PC-3 (cell line): ENCODE measurements around the gene EZH1. TPM values are rescaled to one million over a fixed set of nuclear protein-coding genes. Genes with fewer than 3 reads are reported as not detected.

Source experiments
- ATAC-seq: fragments of 200-7000 bp; cut with Tn5 transposase; 2 replicates; pipeline ENCODE4 v1.9.1; 2020; ENCODE audit warnings: mild to moderate bottlenecking, moderate library complexity
- BruUV-seq: library from RNA; stranded (reverse); fragments of 400-500 nt; replicated peaks from 2 replicates; lab custom pipeline; 2021; lab: Mats Ljungman, UMichigan
- CTCF ChIA-PET: fragments of 300-600 bp; sonication (Branson Sonifier 250); formaldehyde crosslinking; loops from one replicate; lab custom pipeline; 2022; ENCODE audit warnings: antibody characterized with exemption; lab: Charles Lee
- POLR2A ChIA-PET: fragments of 300-600 bp; sonication (Branson Sonifier 250); formaldehyde crosslinking; loops from one replicate; lab custom pipeline; 2022; ENCODE audit warnings: antibody characterized with exemption; ENCODE audit not compliant: unreplicated experiment; lab: Charles Lee
- DNase-seq: peaks from one replicate; pipeline ENCODE4 v3.0.0-alpha.2; 2015
- H2AFZ ChIP-seq: fragments of 300-600 bp; sonication (generic); 2 replicates; pipeline ENCODE4 v1.6.0; 2016; ENCODE audit warnings: antibody characterized with exemption, low read length
- H3F3A ChIP-seq: fragments of 300-600 bp; sonication (generic); one replicate; pipeline ENCODE4 v1.6.0; 2017; ENCODE audit warnings: antibody characterized with exemption, low read length, control low read depth, mild to moderate bottlenecking; ENCODE audit not compliant: unreplicated experiment
- H3K27ac ChIP-seq: fragments of 300-600 bp; sonication (generic); 2 replicates; pipeline ENCODE4 v1.5.1; 2016; ENCODE audit warnings: mild to moderate bottlenecking, low read length
- H3K27me3 ChIP-seq: fragments of 300-600 bp; sonication (generic); 2 replicates; pipeline ENCODE4 v1.6.1; 2016; ENCODE audit warnings: low read length, mixed read lengths
- H3K36me3 ChIP-seq: fragments of 300-600 bp; sonication (generic); 2 replicates; pipeline ENCODE4 v1.6.1; 2016; ENCODE audit warnings: low read depth, mixed run types, low read length, mixed read lengths
- H3K4me1 ChIP-seq: fragments of 300-600 bp; sonication (generic); 2 replicates; pipeline ENCODE4 v1.5.1; 2016; ENCODE audit warnings: low read length; ENCODE audit not compliant: insufficient read depth
- H3K4me2 ChIP-seq: fragments of 300-600 bp; sonication (generic); 2 replicates; pipeline ENCODE4 v1.6.0; 2016; ENCODE audit warnings: low read length
- H3K4me3 ChIP-seq: fragments of 300-600 bp; sonication (generic); 2 replicates; pipeline ENCODE4 v1.5.1; 2016; ENCODE audit warnings: mild to moderate bottlenecking, low read length, mixed read lengths
- H3K79me2 ChIP-seq: fragments of 300-600 bp; sonication (generic); 2 replicates; pipeline ENCODE4 v1.6.1; 2017; ENCODE audit warnings: low read length, mixed read lengths
- H3K9ac ChIP-seq: fragments of 300-600 bp; sonication (generic); 2 replicates; pipeline ENCODE4 v1.6.0; 2016; ENCODE audit warnings: mild to moderate bottlenecking, low read length
- H3K9me2 ChIP-seq: fragments of 300-600 bp; sonication (generic); replicated peaks from 2 replicates; pipeline ENCODE4 v1.6.1; 2016; ENCODE audit warnings: mixed run types, low read length, mixed read lengths
- H3K9me3 ChIP-seq: fragments of 300-600 bp; sonication (generic); 2 replicates; pipeline ENCODE4 v1.6.1; 2016; ENCODE audit warnings: low read length, mixed read lengths
- H4K20me1 ChIP-seq: fragments of 300-600 bp; sonication (generic); 2 replicates; pipeline ENCODE4 v1.6.1; 2016; ENCODE audit warnings: low read length, mixed read lengths
- CTCF ChIP-seq: fragments of 300-600 bp; sonication (generic); conservative IDR thresholded peaks from 2 replicates; pipeline ENCODE4 v1.5.1; 2017; ENCODE audit warnings: antibody characterized with exemption, low read depth, mild to moderate bottlenecking, low read length
- EZH2 ChIP-seq: fragments of 300-600 bp; sonication (generic); IDR thresholded peaks from one replicate; pipeline ENCODE4 v1.6.1; 2017; ENCODE audit warnings: antibody characterized with exemption, mild to moderate bottlenecking, low read length; ENCODE audit not compliant: unreplicated experiment
- EZH2phosphoT487 ChIP-seq: fragments of 300-600 bp; sonication (generic); IDR thresholded peaks from 2 replicates; pipeline ENCODE4 v1.6.1; 2018; ENCODE audit warnings: mild to moderate bottlenecking, antibody characterized with exemption, low read length, borderline replicate concordance
- intact Hi-C: fragments of 100-400 bp; cut with micrococcal nuclease; formaldehyde crosslinking; loops from 2 replicates; pipeline ENCODE4 v1.9.0; 2023
- total RNA-seq: library from RNA; depleted of rRNA; stranded (reverse); fragments of >200 nt; gene quantifications from 2 replicates; pipeline ENCODE4 v1.2.3, GENCODE V29; 2014

EZH1 gene
- total RNA-seq, 1 experiment from 2014 or later: 5.8 TPM

GRCh38 chr17:42725143-42725542, 19.7 kb downstream of the EZH1 start:
- Histone ChIP-seq H3K27me3 (no peaks in the 10 kb centered on the region), H4K20me1 (no peaks in the 10 kb centered on the region), H3K9me2 (no peaks in the 10 kb centered on the region), H3K27ac (no peak overlapping the region), H3K9ac (no peak overlapping the region), H3K4me2 (no peak overlapping the region), H3K4me3 (no peak overlapping the region), H2AFZ (no peak overlapping the region), H3K36me3 (peaks cover 3% of the 10 kb centered on the region; the same call in 1 of the 2 replicates), H3F3A (no peaks in the 10 kb centered on the region), H3K79me2 (no peaks in the 10 kb centered on the region), H3K4me1 (no peaks in the 10 kb centered on the region), H3K9me3 (no peaks in the 10 kb centered on the region)
- ChIA-PET POLR2A (no interaction called here), CTCF (no interaction called here)
- BruUV-seq: no TSS peak
- intact Hi-C loops: no loop called here
- ATAC-seq (no peak), DNase-seq (no peak)
- TF ChIP-seq CTCF: no peak
- no peak for TF ChIP-seq EZH2
- TF ChIP-seq EZH2phosphoT487: no peak

DNA sequence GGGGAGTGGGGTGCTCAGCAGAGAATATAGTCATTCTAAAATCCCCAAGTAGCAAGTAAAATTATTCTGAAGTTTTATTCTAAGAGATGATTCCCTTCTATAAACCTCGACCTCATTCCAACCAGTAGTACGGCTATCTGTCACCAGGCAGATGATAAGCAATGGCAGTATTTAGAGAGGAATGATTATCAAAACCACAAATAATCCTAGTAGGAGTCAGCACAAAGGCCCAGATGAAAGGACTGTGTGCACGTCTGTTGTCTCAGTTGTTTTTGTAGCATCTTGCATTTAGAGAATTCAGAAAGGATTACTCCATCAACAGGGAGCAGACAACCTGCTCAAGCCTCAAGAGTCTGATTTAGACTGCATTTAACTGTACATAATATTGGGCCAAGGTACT, 21.2 kb downstream of the EZH1 start:
- Histone ChIP-seq H3K79me2 (no peaks in the 10 kb centered on the region), H3F3A (no peaks in the 10 kb centered on the region), H3K36me3 (peaks cover 3% of the 10 kb centered on the region; the same call in 1 of the 2 replicates), H3K9me3 (no peaks in the 10 kb centered on the region), H3K27me3 (no peaks in the 10 kb centered on the region), H3K27ac (no peak overlapping the region), H3K9ac (no peak overlapping the region), H3K9me2 (no peaks in the 10 kb centered on the region), H4K20me1 (no peaks in the 10 kb centered on the region), H3K4me3 (no peak overlapping the region), H2AFZ (no peak overlapping the region), H3K4me1 (no peaks in the 10 kb centered on the region), H3K4me2 (no peak overlapping the region)
- BruUV-seq: no TSS peak
- ChIA-PET POLR2A (no interaction called here), CTCF (no interaction called here)
- intact Hi-C loops: no loop called here
- ATAC-seq (no peak), DNase-seq (no peak)
- TF ChIP-seq EZH2 (no peak), CTCF (no peak), EZH2phosphoT487 (no peak)

DNA sequence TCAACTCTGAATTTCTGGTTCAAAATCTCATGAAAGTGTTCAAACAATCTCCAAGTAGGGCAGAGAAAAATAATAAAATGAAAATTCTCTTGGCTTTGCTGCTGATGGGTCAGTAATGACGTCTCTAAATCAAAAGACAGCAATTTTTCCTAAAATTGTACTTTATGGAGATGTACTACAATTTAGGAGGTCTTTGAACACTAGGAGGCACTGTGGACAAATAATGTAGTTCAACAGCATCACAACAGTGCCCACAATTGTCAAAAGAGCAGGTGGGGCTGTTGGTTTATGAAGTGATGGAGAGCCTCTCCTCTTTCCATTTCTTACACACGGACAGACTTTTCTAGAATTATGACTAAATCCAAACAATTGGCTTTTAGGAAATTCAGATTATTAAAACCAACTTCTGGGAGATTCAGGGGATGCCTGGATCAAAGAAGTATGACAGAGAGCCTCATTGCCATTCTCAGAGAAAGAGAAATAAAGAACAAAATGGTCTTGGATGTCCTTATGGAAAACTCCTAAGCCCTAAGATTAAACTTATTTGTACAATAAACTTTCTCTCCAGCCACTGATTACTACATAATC, 23.8 kb downstream of the EZH1 start:
- H3F3A ChIP-seq: no peaks in the 10 kb centered on the region
- no peaks in the 10 kb centered on the region for H3K9me3 ChIP-seq
- peak; percentile 80 for ATAC-seq
- no peaks in the 10 kb centered on the region for H3K27me3 ChIP-seq
- H3K36me3 ChIP-seq: peaks cover 3% of the 10 kb centered on the region; the same call in 1 of the 2 replicates
- H3K4me3 ChIP-seq: no peak overlapping the region
- no peak overlapping the region for H3K4me2 ChIP-seq
- H3K27ac ChIP-seq: no peak overlapping the region
- no TSS peak for BruUV-seq
- no peak overlapping the region for H3K9ac ChIP-seq
- intact Hi-C loops: loop anchor here (1.0 kb wide), 2 partner anchors 42 to 103 kb away; partner anchors contain the start of gene BECN1
- no peaks in the 10 kb centered on the region for H4K20me1 ChIP-seq
- H3K9me2 ChIP-seq: no peaks in the 10 kb centered on the region
- no peak overlapping the region for H2AFZ ChIP-seq
- ChIA-PET CTCF (no interaction called here), POLR2A (no interaction called here)
- DNase-seq: peak; percentile 80
- no peaks in the 10 kb centered on the region for H3K4me1 ChIP-seq
- TF ChIP-seq CTCF: peak; percentile 75
- no peak for TF ChIP-seq EZH2phosphoT487
- H3K79me2 ChIP-seq: no peaks in the 10 kb centered on the region
